ENCODE data around the gene SPRR5.

SPRR5 gene

GRCh38 chr1:152962876-152963415 is 15.9 kb downstream of the SPRR5 start:
- no peak for TF ChIP-seq CTCF (IDR thresholded peaks at IDR 0.05; ENCODE audit: low read depth, low read length, missing control alignments)
- H3K4me3 ChIP-seq (ENCODE audit: low read depth, low read length), result no peak overlapping the region
- in situ Hi-C loops (cut with HindIII; ENCODE audit: low sequenced_read_pairs), result no loop called here
- no peak for DNase-seq (ENCODE audit: low read depth)

GRCh38 chr1:152964536-152964935 is 17.5 kb downstream of the SPRR5 start:
- TF ChIP-seq CTCF (IDR thresholded peaks at IDR 0.05; ENCODE audit: low read depth, low read length, missing control alignments), result no peak
- DNase-seq (ENCODE audit: low read depth), result no peak
- in situ Hi-C loops (cut with HindIII; ENCODE audit: low sequenced_read_pairs), result no loop called here
- no peak overlapping the region for H3K4me3 ChIP-seq (ENCODE audit: low read depth, low read length)

GRCh38 chr1:152965853-152966252 is 18.8 kb downstream of the SPRR5 start:
- in situ Hi-C loops (cut with HindIII; ENCODE audit: low sequenced_read_pairs), result no loop called here
- TF ChIP-seq CTCF (IDR thresholded peaks at IDR 0.05; ENCODE audit: low read depth, low read length, missing control alignments), result no peak
- no peak for DNase-seq (ENCODE audit: low read depth)
- H3K4me3 ChIP-seq (ENCODE audit: low read depth, low read length), result no peak overlapping the region

GRCh38 chr1:152967201-152967600 is 20.2 kb downstream of the SPRR5 start:
- in situ Hi-C loops (cut with HindIII; ENCODE audit: low sequenced_read_pairs), result no loop called here
- H3K4me3 ChIP-seq (ENCODE audit: low read depth, low read length), result no peak overlapping the region
- DNase-seq (ENCODE audit: low read depth), result no peak
- TF ChIP-seq CTCF (IDR thresholded peaks at IDR 0.05; ENCODE audit: low read depth, low read length, missing control alignments), result no peak

- H3K4me3 ChIP-seq (ENCODE audit: low read depth, low read length), result no peak overlapping the region
- DNase-seq (ENCODE audit: low read depth), result no peak
- in situ Hi-C loops (cut with HindIII; ENCODE audit: low sequenced_read_pairs), result no loop called here
- no peak for TF ChIP-seq CTCF (IDR thresholded peaks at IDR 0.05; ENCODE audit: low read depth, low read length, missing control alignments)
Measured at GRCh38 chr1:152968248-152968647, 21.2 kb downstream of the SPRR5 start.

- no peak for DNase-seq (ENCODE audit: low read depth)
- in situ Hi-C loops (cut with HindIII; ENCODE audit: low sequenced_read_pairs), result no loop called here
- no peak for TF ChIP-seq CTCF (IDR thresholded peaks at IDR 0.05; ENCODE audit: low read depth, low read length, missing control alignments)
Measured at GRCh38 chr1:152969036-152969435, 22.0 kb downstream of the SPRR5 start.

GRCh38 chr1:152970495-152970894 is 23.5 kb downstream of the SPRR5 start, which contains the start of gene SPRR4:
TSS of gene SPRR4 (plus strand) at chr1:152970648. CDS start at chr1:152971891, 1,243 bp downstream.
- in situ Hi-C loops (cut with HindIII; ENCODE audit: low sequenced_read_pairs), result no loop called here
- H3K4me3 ChIP-seq (ENCODE audit: low read depth, low read length), result no peak within 1 kb of the TSS
- no peak for DNase-seq (ENCODE audit: low read depth)
- TF ChIP-seq CTCF (IDR thresholded peaks at IDR 0.05; ENCODE audit: low read depth, low read length, missing control alignments), result no peak

More at GRCh38 chr1:152969036-152969435, 22.0 kb downstream of the SPRR5 start:
- H3K4me3 ChIP-seq (ENCODE audit: low read depth, low read length), result no peak overlapping the region

Measured in astrocyte of the cerebellum (primary cell).